Hepatocyte (in vitro differentiated cells): ENCODE measurements around the gene VAMP2.

Experiments
- EZH2 ChIP-seq: fragments of 200-600 bp; sonication (generic); IDR thresholded peaks from 2 replicates; pipeline ENCODE4 v1.6.1; 2016; ENCODE audit warnings: antibody characterized with exemption, mild to moderate bottlenecking, borderline replicate concordance
- EZH2phosphoT487 ChIP-seq: fragments of 200-600 bp; sonication (generic); IDR thresholded peaks from one replicate; pipeline ENCODE4 v1.6.1; 2018; ENCODE audit warnings: antibody characterized with exemption, mild to moderate bottlenecking, low read depth, moderate library complexity; ENCODE audit not compliant: unreplicated experiment, severe bottlenecking
- TF ChIP-seq, protein P1 (sequence below): fragments of 200-600 bp; sonication (generic); IDR thresholded peaks from 2 replicates; pipeline ENCODE4 v1.5.1; 2016; ENCODE audit warnings: antibody characterized with exemption, mild to moderate bottlenecking; ENCODE audit not compliant: poor library complexity

DNA sequence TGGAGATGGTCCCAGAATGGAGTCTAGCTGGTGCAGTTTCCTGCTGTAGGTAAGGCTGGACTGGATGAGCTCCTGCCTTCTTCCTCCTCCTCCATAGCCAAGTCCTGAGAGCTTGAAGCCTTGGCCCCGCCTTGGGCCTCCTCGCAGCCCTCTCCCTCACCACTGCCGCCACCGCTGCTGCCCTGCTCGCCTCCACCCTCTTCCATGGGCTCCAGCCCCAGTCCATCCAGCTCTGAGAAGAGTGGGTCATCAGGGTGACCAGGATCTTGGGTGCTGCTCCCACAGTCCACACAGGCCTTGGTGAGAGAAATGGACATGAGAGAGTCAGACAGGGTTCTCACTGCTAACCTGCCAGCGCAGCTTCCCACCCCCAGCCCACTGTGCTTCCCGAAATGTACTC, 21.7 kb downstream of the VAMP2 start:
- TF ChIP-seq, protein P1, sequence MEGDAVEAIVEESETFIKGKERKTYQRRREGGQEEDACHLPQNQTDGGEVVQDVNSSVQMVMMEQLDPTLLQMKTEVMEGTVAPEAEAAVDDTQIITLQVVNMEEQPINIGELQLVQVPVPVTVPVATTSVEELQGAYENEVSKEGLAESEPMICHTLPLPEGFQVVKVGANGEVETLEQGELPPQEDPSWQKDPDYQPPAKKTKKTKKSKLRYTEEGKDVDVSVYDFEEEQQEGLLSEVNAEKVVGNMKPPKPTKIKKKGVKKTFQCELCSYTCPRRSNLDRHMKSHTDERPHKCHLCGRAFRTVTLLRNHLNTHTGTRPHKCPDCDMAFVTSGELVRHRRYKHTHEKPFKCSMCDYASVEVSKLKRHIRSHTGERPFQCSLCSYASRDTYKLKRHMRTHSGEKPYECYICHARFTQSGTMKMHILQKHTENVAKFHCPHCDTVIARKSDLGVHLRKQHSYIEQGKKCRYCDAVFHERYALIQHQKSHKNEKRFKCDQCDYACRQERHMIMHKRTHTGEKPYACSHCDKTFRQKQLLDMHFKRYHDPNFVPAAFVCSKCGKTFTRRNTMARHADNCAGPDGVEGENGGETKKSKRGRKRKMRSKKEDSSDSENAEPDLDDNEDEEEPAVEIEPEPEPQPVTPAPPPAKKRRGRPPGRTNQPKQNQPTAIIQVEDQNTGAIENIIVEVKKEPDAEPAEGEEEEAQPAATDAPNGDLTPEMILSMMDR, result no peak
- no peak for TF ChIP-seq EZH2
- TF ChIP-seq EZH2phosphoT487, result no peak
